ENCODE data around the gene EPC2.

EPC2 gene

GRCh38 chr2:148814860-148815419 is 170.4 kb downstream of the EPC2 start:
- DNase-seq = no peak

- DNase-seq = no peak
Observed at GRCh38 chr2:148816176-148816575, 171.6 kb downstream of the EPC2 start.

GRCh38 chr2:148817210-148817708 is 172.7 kb downstream of the EPC2 start:
- DNase-seq = no peak

GRCh38 chr2:148819019-148819585 is 174.6 kb downstream of the EPC2 start:
- no peak for DNase-seq

- no peak for DNase-seq
Observed at GRCh38 chr2:148824190-148824589, 179.6 kb downstream of the EPC2 start.

GRCh38 chr2:148826791-148827190 is 182.2 kb downstream of the EPC2 start:
- no peak for DNase-seq

- DNase-seq = no peak
Observed at GRCh38 chr2:148828941-148829340, 184.4 kb downstream of the EPC2 start.

- no peak for DNase-seq
Observed at GRCh38 chr2:148829618-148830017, 185.1 kb downstream of the EPC2 start.

GRCh38 chr2:148832637-148833036 is 188.1 kb downstream of the EPC2 start:
- no peak for DNase-seq

Measured in GF-D8 (cell line).